ENCODE measurements around the gene JMJD8.

Gene JMJD8

GRCh38 chr16:708959-709358 lies 24.8 kb upstream of the JMJD8 start:
- Mint-ChIP-seq H3K36me3 (ENCODE audit: low read depth) (no peaks in the 10 kb centered on the region), H3K27me3 (peaks cover 83% of the 10 kb centered on the region), H3K27ac (no peak overlapping the region), H3K4me3 (no peak overlapping the region), H3K9me3 (no peaks in the 10 kb centered on the region), H3K4me1 (ENCODE audit: low read depth) (peaks cover 6% of the 10 kb centered on the region)
- intact Hi-C loops (cut with micrococcal nuclease) = loop anchor here (10.0 kb wide), 1 partner anchor 476 kb away; no protein-coding TSS in a partner anchor

- Mint-ChIP-seq H3K4me1 (ENCODE audit: low read depth) (peaks cover 4% of the 10 kb centered on the region), H3K36me3 (ENCODE audit: low read depth) (no peaks in the 10 kb centered on the region), H3K27me3 (peaks cover 85% of the 10 kb centered on the region), H3K27ac (no peak overlapping the region), H3K9me3 (no peaks in the 10 kb centered on the region), H3K4me3 (no peak overlapping the region)
- intact Hi-C loops (cut with micrococcal nuclease) = loop anchor here (10.0 kb wide), 1 partner anchor 477 kb away; no protein-coding TSS in a partner anchor
Measured at GRCh38 chr16:708019-708418, 23.9 kb upstream of the JMJD8 start.

GRCh38 chr16:707062-707538 lies 23.0 kb upstream of the JMJD8 start:
- Mint-ChIP-seq H3K27me3 (peaks cover 87% of the 10 kb centered on the region), H3K4me1 (ENCODE audit: low read depth) (no peaks in the 10 kb centered on the region), H3K4me3 (no peak overlapping the region), H3K36me3 (ENCODE audit: low read depth) (no peaks in the 10 kb centered on the region), H3K9me3 (no peaks in the 10 kb centered on the region), H3K27ac (no peak overlapping the region)
- intact Hi-C loops (cut with micrococcal nuclease) = loop anchor here (10.0 kb wide), 1 partner anchor 478 kb away; no protein-coding TSS in a partner anchor

GRCh38 chr16:706189-707061 lies 22.3 kb upstream of the JMJD8 start:
- no peaks in the 10 kb centered on the region for H3K9me3 Mint-ChIP-seq
- H3K27ac Mint-ChIP-seq = no peak overlapping the region
- no peaks in the 10 kb centered on the region for H3K36me3 Mint-ChIP-seq (ENCODE audit: low read depth)
- H3K4me3 Mint-ChIP-seq = no peak overlapping the region
- H3K27me3 Mint-ChIP-seq = peaks cover 90% of the 10 kb centered on the region
- intact Hi-C loops (cut with micrococcal nuclease) = loop anchor here (10.0 kb wide), 1 partner anchor 478 kb away; no protein-coding TSS in a partner anchor
- H3K4me1 Mint-ChIP-seq (ENCODE audit: low read depth) = no peaks in the 10 kb centered on the region

- intact Hi-C loops (cut with micrococcal nuclease) = loop anchor here (10.0 kb wide), 1 partner anchor 479 kb away; no protein-coding TSS in a partner anchor
- no peak within 1 kb of the TSS for H3K4me3 Mint-ChIP-seq
- H3K27me3 Mint-ChIP-seq = peaks cover 90% of the 10 kb centered on the region
- H3K36me3 Mint-ChIP-seq (ENCODE audit: low read depth) = no peaks in the 10 kb centered on the region
- no peak within 1 kb of the TSS for H3K27ac Mint-ChIP-seq
- H3K9me3 Mint-ChIP-seq = no peaks in the 10 kb centered on the region
- H3K4me1 Mint-ChIP-seq (ENCODE audit: low read depth) = no peaks in the 10 kb centered on the region
Measured at GRCh38 chr16:705431-706188, 21.5 kb upstream of the JMJD8 start, which contains the start of gene FBXL16. FBXL16 (minus strand) TSS chr16:705801; CDS start chr16:697405, 8,396 bp downstream.

- intact Hi-C loops (cut with micrococcal nuclease) = loop anchor here (10.0 kb wide), 1 partner anchor 480 kb away; no protein-coding TSS in a partner anchor
- no peak overlapping the region for H3K4me3 Mint-ChIP-seq
- H3K27ac Mint-ChIP-seq = no peak overlapping the region
- H3K27me3 Mint-ChIP-seq = peaks cover 89% of the 10 kb centered on the region
- no peaks in the 10 kb centered on the region for H3K9me3 Mint-ChIP-seq
- H3K4me1 Mint-ChIP-seq (ENCODE audit: low read depth) = no peaks in the 10 kb centered on the region
- H3K36me3 Mint-ChIP-seq (ENCODE audit: low read depth) = no peaks in the 10 kb centered on the region
Measured at GRCh38 chr16:704552-705380, 20.6 kb upstream of the JMJD8 start.

GRCh38 chr16:704047-704446 lies 19.9 kb upstream of the JMJD8 start:
- peaks cover 89% of the 10 kb centered on the region for H3K27me3 Mint-ChIP-seq
- H3K4me3 Mint-ChIP-seq = no peak overlapping the region
- H3K4me1 Mint-ChIP-seq (ENCODE audit: low read depth) = no peaks in the 10 kb centered on the region
- no peak overlapping the region for H3K27ac Mint-ChIP-seq
- no peaks in the 10 kb centered on the region for H3K36me3 Mint-ChIP-seq (ENCODE audit: low read depth)
- intact Hi-C loops (cut with micrococcal nuclease) = loop anchor here (10.0 kb wide), 1 partner anchor 481 kb away; no protein-coding TSS in a partner anchor
- H3K9me3 Mint-ChIP-seq = no peaks in the 10 kb centered on the region

- H3K4me1 Mint-ChIP-seq (ENCODE audit: low read depth) = no peaks in the 10 kb centered on the region
- no peak overlapping the region for H3K4me3 Mint-ChIP-seq
- H3K27me3 Mint-ChIP-seq = peaks cover 89% of the 10 kb centered on the region
- H3K9me3 Mint-ChIP-seq = no peaks in the 10 kb centered on the region
- intact Hi-C loops (cut with micrococcal nuclease) = loop anchor here (10.0 kb wide), 1 partner anchor 481 kb away; no protein-coding TSS in a partner anchor
- H3K36me3 Mint-ChIP-seq (ENCODE audit: low read depth) = no peaks in the 10 kb centered on the region
- H3K27ac Mint-ChIP-seq = no peak overlapping the region
Measured at GRCh38 chr16:703406-703805, 19.3 kb upstream of the JMJD8 start.

GRCh38 chr16:702341-702740 lies 18.2 kb upstream of the JMJD8 start:
- intact Hi-C loops (cut with micrococcal nuclease) = loop anchor here (10.0 kb wide), 1 partner anchor 482 kb away; no protein-coding TSS in a partner anchor
- Mint-ChIP-seq H3K27ac (no peak overlapping the region), H3K4me1 (ENCODE audit: low read depth) (no peaks in the 10 kb centered on the region), H3K27me3 (peaks cover 90% of the 10 kb centered on the region), H3K4me3 (no peak overlapping the region), H3K36me3 (ENCODE audit: low read depth) (no peaks in the 10 kb centered on the region), H3K9me3 (no peaks in the 10 kb centered on the region)

- H3K27ac Mint-ChIP-seq = no peak overlapping the region
- no peak overlapping the region for H3K4me3 Mint-ChIP-seq
- no peaks in the 10 kb centered on the region for H3K9me3 Mint-ChIP-seq
- intact Hi-C loops (cut with micrococcal nuclease) = loop anchor here (10.0 kb wide), 1 partner anchor 484 kb away; no protein-coding TSS in a partner anchor
- H3K4me1 Mint-ChIP-seq (ENCODE audit: low read depth) = peaks cover 1% of the 10 kb centered on the region
- peaks cover 90% of the 10 kb centered on the region for H3K27me3 Mint-ChIP-seq
- H3K36me3 Mint-ChIP-seq (ENCODE audit: low read depth) = no peaks in the 10 kb centered on the region
Measured at GRCh38 chr16:700684-701584, 16.8 kb upstream of the JMJD8 start.

- intact Hi-C loops (cut with micrococcal nuclease) = no loop called here
- H3K9me3 Mint-ChIP-seq = no peaks in the 10 kb centered on the region
Measured at GRCh38 chr16:698911-699671, 15.0 kb upstream of the JMJD8 start.

More at GRCh38 chr16:698911-699671, 15.0 kb upstream of the JMJD8 start:
- H3K36me3 Mint-ChIP-seq (ENCODE audit: low read depth) = no peaks in the 10 kb centered on the region
- no peak overlapping the region for H3K4me3 Mint-ChIP-seq
- H3K4me1 Mint-ChIP-seq (ENCODE audit: low read depth) = peaks cover 15% of the 10 kb centered on the region
- H3K27me3 Mint-ChIP-seq = peaks cover 96% of the 10 kb centered on the region
- no peak overlapping the region for H3K27ac Mint-ChIP-seq
